ENCODE results near the gene IFNGR1.

Gene IFNGR1

DNA sequence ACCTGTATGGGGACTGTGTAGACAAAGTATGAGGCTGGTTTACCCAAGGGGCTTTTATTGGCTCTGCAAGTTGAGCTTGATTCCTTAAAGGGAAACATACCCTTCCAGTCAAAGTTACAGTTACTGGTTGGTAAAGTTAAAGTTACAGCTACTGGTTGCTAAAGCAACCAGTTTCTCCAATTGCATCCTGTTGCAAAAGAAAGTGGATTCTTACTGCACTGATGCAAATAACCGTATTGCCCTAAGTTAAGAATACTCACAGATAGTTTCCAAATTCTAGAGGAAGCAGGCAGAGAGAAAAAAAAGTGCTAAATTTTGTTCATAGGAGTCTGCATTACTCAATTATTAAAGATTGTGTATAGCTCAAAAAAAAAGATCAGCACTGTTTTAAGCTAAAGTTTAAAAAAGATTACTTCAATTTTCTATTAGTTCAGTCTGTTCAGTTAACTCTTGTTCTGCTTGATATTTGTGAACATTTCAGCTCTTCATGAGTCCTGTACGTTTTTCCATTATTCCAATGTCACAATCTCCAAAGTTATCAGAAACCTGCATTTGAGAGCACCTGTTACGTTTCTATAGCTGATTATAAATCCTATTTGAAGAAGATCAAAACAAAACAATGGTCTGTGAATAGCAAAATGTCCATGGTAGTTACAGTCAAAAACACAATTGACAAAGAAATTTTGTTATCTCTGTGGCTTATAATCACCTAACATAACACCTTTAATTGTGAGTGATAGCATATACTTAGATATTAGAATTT, 37.1 kb downstream of the IFNGR1 start:
- TF ChIP-seq SUZ12 (IDR thresholded peaks at IDR 0.05) (no peak), ELF4 (IDR thresholded peaks at IDR 0.05) (no peak), BHLHE40 (IDR thresholded peaks at IDR 0.05; ENCODE audit: borderline replicate concordance) (no peak), FOXK2 (IDR thresholded peaks at IDR 0.05) (no peak), SP1 (IDR thresholded peaks at IDR 0.05) (no peak), CTBP1 (IDR thresholded peaks at IDR 0.05; ENCODE audit: borderline replicate concordance) (no peak), TARDBP (IDR thresholded peaks at IDR 0.05) (no peak), ZNF384 (IDR thresholded peaks at IDR 0.05) (no peak), L3MBTL2 (conservative IDR thresholded peaks at IDR 0.05) (no peak), FOXA1 (IDR thresholded peaks at IDR 0.05) (no peak), FOXM1 (IDR thresholded peaks at IDR 0.05; ENCODE audit: borderline replicate concordance) (no peak), LEF1 (IDR thresholded peaks at IDR 0.05; ENCODE audit: borderline replicate concordance) (no peak), NFRKB (IDR thresholded peaks at IDR 0.05) (no peak), ARNT (IDR thresholded peaks at IDR 0.05) (no peak), HDGF (IDR thresholded peaks at IDR 0.05; ENCODE audit: borderline replicate concordance) (no peak), PKNOX1 (IDR thresholded peaks at IDR 0.05) (no peak)
- ChIA-PET CTCF (no interaction called here), POLR2A (no interaction called here)
- DNase-seq (ENCODE audit: extremely low spot score) = no peak

DNA sequence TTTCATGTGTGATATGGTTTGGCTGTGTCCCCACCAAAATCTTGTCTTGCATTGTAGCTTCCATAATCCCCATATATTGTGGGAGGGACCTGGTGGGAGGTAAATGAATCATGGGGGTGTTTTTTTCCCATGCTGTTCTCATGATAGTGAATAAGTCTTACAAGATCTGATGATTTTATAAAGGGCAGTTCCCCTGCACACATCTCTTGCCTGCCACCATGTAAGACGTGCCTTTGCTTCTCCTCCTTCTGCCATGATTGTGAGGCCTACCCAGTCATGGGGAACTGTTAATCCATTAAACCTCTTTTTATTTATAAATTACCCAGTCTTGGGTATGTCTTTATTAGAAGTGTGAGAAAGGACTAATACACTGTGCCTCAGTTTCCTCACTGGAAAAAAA, 41.6 kb downstream of the IFNGR1 start:
- CTCF ChIA-PET = no interaction called here
- POLR2A ChIA-PET = no interaction called here
- no peak for TF ChIP-seq ELF4 (IDR thresholded peaks at IDR 0.05)
- no peak for TF ChIP-seq FOXM1 (IDR thresholded peaks at IDR 0.05; ENCODE audit: borderline replicate concordance)
- TF ChIP-seq ZNF384 (IDR thresholded peaks at IDR 0.05) = no peak
- no peak for TF ChIP-seq CTBP1 (IDR thresholded peaks at IDR 0.05; ENCODE audit: borderline replicate concordance)
- no peak for TF ChIP-seq SUZ12 (IDR thresholded peaks at IDR 0.05)
- no peak for TF ChIP-seq FOXA1 (IDR thresholded peaks at IDR 0.05)
- no peak for TF ChIP-seq TARDBP (IDR thresholded peaks at IDR 0.05)
- no peak for TF ChIP-seq ARNT (IDR thresholded peaks at IDR 0.05)
- TF ChIP-seq L3MBTL2 (conservative IDR thresholded peaks at IDR 0.05) = no peak
- no peak for TF ChIP-seq BHLHE40 (IDR thresholded peaks at IDR 0.05; ENCODE audit: borderline replicate concordance)
- no peak for TF ChIP-seq NFRKB (IDR thresholded peaks at IDR 0.05)
- no peak for TF ChIP-seq LEF1 (IDR thresholded peaks at IDR 0.05; ENCODE audit: borderline replicate concordance)
- TF ChIP-seq FOXK2 (IDR thresholded peaks at IDR 0.05) = no peak
- TF ChIP-seq PKNOX1 (IDR thresholded peaks at IDR 0.05) = no peak
- no peak for TF ChIP-seq HDGF (IDR thresholded peaks at IDR 0.05; ENCODE audit: borderline replicate concordance)
- no peak for TF ChIP-seq SP1 (IDR thresholded peaks at IDR 0.05)
- no peak for DNase-seq (ENCODE audit: extremely low spot score)

GRCh38 chr6:137176729-137177128, 42.5 kb downstream of the IFNGR1 start:
- DNase-seq (ENCODE audit: extremely low spot score) = no peak
- POLR2A ChIA-PET = no interaction called here
- no peak for TF ChIP-seq SP1 (IDR thresholded peaks at IDR 0.05)
- TF ChIP-seq TARDBP (IDR thresholded peaks at IDR 0.05) = no peak
- TF ChIP-seq ZNF384 (IDR thresholded peaks at IDR 0.05) = no peak
- TF ChIP-seq BHLHE40 (IDR thresholded peaks at IDR 0.05; ENCODE audit: borderline replicate concordance) = no peak
- TF ChIP-seq FOXM1 (IDR thresholded peaks at IDR 0.05; ENCODE audit: borderline replicate concordance) = no peak
- no peak for TF ChIP-seq ELF4 (IDR thresholded peaks at IDR 0.05)
- no peak for TF ChIP-seq NFRKB (IDR thresholded peaks at IDR 0.05)
- no peak for TF ChIP-seq LEF1 (IDR thresholded peaks at IDR 0.05; ENCODE audit: borderline replicate concordance)
- CTCF ChIA-PET = interaction anchor here (0.7 kb wide), 1 partner anchor 99 kb away, joined by 3 read pairs; no protein-coding TSS in a partner anchor

DNA sequence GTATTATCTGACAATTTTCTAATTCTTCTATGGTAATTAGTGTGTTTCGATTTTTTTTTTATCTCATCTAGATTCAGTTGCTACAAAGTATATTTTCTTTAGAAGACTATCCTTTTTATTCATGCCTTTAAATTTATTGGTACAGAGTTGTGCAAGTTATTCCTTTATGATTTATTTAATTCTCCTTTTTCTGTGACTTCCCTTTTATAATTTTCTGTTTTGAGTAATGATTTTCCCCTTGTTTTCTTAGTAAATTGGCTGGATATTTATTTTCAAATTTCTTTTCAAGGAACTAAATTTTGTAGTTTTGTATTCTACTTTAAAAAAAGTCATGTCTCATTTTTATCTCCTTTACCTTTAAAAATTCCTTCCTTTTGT, 43.3 kb downstream of the IFNGR1 start:
- CTCF ChIA-PET = interaction anchor here (0.7 kb wide), 1 partner anchor 887 kb away, joined by 4 read pairs; no protein-coding TSS in a partner anchor
- no peak for DNase-seq (ENCODE audit: extremely low spot score)
- no peak for TF ChIP-seq L3MBTL2 (conservative IDR thresholded peaks at IDR 0.05)
- no peak for TF ChIP-seq ELF4 (IDR thresholded peaks at IDR 0.05)
- POLR2A ChIA-PET = no interaction called here

- CTCF ChIA-PET = interaction anchor here (0.7 kb wide), 1 partner anchor 887 kb away, joined by 4 read pairs; no protein-coding TSS in a partner anchor
- DNase-seq (ENCODE audit: extremely low spot score) = no peak
- no peak for TF ChIP-seq ELF4 (IDR thresholded peaks at IDR 0.05)
- no peak for TF ChIP-seq PKNOX1 (IDR thresholded peaks at IDR 0.05)
- no peak for TF ChIP-seq TARDBP (IDR thresholded peaks at IDR 0.05)
- no peak for TF ChIP-seq NFRKB (IDR thresholded peaks at IDR 0.05)
- TF ChIP-seq LEF1 (IDR thresholded peaks at IDR 0.05; ENCODE audit: borderline replicate concordance) = no peak
- TF ChIP-seq CTBP1 (IDR thresholded peaks at IDR 0.05; ENCODE audit: borderline replicate concordance) = no peak
- TF ChIP-seq FOXM1 (IDR thresholded peaks at IDR 0.05; ENCODE audit: borderline replicate concordance) = no peak
- no peak for TF ChIP-seq HDGF (IDR thresholded peaks at IDR 0.05; ENCODE audit: borderline replicate concordance)
- TF ChIP-seq SP1 (IDR thresholded peaks at IDR 0.05) = no peak
- no peak for TF ChIP-seq ZNF384 (IDR thresholded peaks at IDR 0.05)
- no peak for TF ChIP-seq FOXA1 (IDR thresholded peaks at IDR 0.05)
- TF ChIP-seq ARNT (IDR thresholded peaks at IDR 0.05) = no peak
- TF ChIP-seq L3MBTL2 (conservative IDR thresholded peaks at IDR 0.05) = no peak
- TF ChIP-seq BHLHE40 (IDR thresholded peaks at IDR 0.05; ENCODE audit: borderline replicate concordance) = no peak
- TF ChIP-seq SUZ12 (IDR thresholded peaks at IDR 0.05) = no peak
- no peak for TF ChIP-seq FOXK2 (IDR thresholded peaks at IDR 0.05)
- POLR2A ChIA-PET = no interaction called here
Observed at GRCh38 chr6:137175157-137175867, 43.9 kb downstream of the IFNGR1 start.
